ENCODE data around the gene CHST8. TPM values are rescaled to one million over a fixed set of nuclear protein-coding genes. Genes with fewer than 3 reads are reported as not detected.

The CHST8 gene
- total and polyA plus RNA-seq, 4 donors, result 3.3 to 17.7 (median 10.5) TPM

DNA sequence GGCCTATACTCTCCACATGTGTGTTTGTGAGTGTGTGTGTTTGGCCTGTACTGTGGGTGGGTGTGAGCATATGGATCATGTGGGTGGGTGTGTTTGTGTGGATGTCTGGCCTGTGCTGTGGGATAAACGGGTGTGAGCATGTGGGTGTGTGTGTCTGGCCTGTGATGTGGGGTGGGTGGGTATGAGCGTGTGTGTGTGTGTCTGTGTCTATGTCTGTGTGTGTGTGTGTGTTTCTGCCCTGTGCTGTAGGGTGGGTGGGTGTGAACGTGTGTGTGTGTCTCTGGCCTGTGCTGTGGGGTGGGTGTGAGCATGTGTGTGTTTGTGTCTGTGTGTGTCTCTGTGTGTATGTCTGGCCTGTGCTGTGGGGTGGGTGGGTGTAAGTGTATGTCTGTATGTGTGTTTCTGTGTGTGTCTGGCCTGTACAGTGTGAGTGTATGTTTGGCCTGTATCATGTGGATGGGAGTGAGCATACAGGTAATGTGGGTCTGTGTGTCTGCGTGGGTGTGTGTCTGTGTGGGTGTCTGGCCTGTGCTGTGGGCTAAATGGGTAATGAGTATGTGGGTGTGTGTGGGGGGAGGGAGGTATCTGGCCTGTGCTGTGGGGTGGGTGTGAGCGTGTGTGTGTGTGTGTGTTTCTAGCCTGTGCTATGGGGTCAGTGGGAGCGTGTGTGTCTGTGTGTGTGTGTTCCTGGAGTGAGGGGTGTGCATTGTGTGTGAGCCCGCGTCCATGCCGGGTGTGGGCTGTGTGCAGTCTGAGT lies 154.2 kb downstream of the CHST8 start:
- Histone ChIP-seq H3K27ac (ENCODE audit: low read depth, low read length) (no peak overlapping the region), H3K9me3 (ENCODE audit: control insufficient read depth, insufficient read depth, low read length) (no peaks in the 10 kb centered on the region), H3K4me3 (ENCODE audit: low read depth, low read length) (no peak overlapping the region), H3K27me3 (ENCODE audit: control insufficient read depth, insufficient read depth, low read length) (no peaks in the 10 kb centered on the region), H3K4me1 (ENCODE audit: control insufficient read depth, insufficient read depth, low read length) (peaks cover 36% of the 10 kb centered on the region), H3K36me3 (ENCODE audit: control insufficient read depth, insufficient read depth, low read length) (peaks cover 22% of the 10 kb centered on the region)
- no peak for DNase-seq (ENCODE audit: low read depth in 4 of 6, low spot score in 6 of 6)
- WGBS (ENCODE audit: insufficient coverage), result 85% methylated on average over 9 of the region's 9 CpGs

- WGBS (ENCODE audit: insufficient coverage), result 91% methylated on average over 8 of the region's 9 CpGs
- peaks cover 16% of the 10 kb centered on the region for H3K36me3 ChIP-seq (ENCODE audit: control insufficient read depth, insufficient read depth, low read length)
- no peak overlapping the region for H3K27ac ChIP-seq (ENCODE audit: low read depth, low read length)
- H3K4me3 ChIP-seq (ENCODE audit: low read depth, low read length), result no peak overlapping the region
- peaks cover 34% of the 10 kb centered on the region for H3K4me1 ChIP-seq (ENCODE audit: control insufficient read depth, insufficient read depth, low read length)
- no peaks in the 10 kb centered on the region for H3K27me3 ChIP-seq (ENCODE audit: control insufficient read depth, insufficient read depth, low read length)
- no peaks in the 10 kb centered on the region for H3K9me3 ChIP-seq (ENCODE audit: control insufficient read depth, insufficient read depth, low read length)
- DNase-seq (ENCODE audit: low read depth in 4 of 6, low spot score in 6 of 6), result no peak
These were observed 155.6 kb downstream of the CHST8 start for GRCh38 chr19:33777351-33777750.

DNA sequence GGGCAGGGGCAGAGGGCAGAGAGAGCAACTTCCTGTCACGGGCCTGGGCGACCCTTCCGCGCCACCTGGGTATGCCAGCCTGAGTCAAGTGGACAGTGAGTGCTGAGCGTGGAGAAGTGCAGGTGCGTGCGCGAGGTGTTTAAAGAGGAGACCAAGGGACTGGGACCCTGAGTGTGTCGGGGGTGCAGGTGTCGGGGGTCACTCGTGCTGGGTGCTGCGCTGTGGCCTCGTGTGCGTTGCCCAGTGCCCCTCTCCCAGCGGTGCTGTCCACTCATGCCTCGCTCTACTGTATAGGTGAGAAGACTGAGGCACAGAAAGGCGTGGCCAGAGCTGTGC lies 156.0 kb downstream of the CHST8 start:
- H3K4me1 ChIP-seq (ENCODE audit: control insufficient read depth, insufficient read depth, low read length), result peaks cover 34% of the 10 kb centered on the region
- H3K4me3 ChIP-seq (ENCODE audit: low read depth, low read length), result no peak overlapping the region
- DNase-seq (ENCODE audit: low read depth in 4 of 6, low spot score in 6 of 6), result no peak
- no peak overlapping the region for H3K27ac ChIP-seq (ENCODE audit: low read depth, low read length)
- H3K36me3 ChIP-seq (ENCODE audit: control insufficient read depth, insufficient read depth, low read length), result peaks cover 12% of the 10 kb centered on the region
- no peaks in the 10 kb centered on the region for H3K9me3 ChIP-seq (ENCODE audit: control insufficient read depth, insufficient read depth, low read length)
- 60% methylated on average over 17 of the region's 17 CpGs for WGBS (ENCODE audit: insufficient coverage)
- H3K27me3 ChIP-seq (ENCODE audit: control insufficient read depth, insufficient read depth, low read length), result no peaks in the 10 kb centered on the region

DNA sequence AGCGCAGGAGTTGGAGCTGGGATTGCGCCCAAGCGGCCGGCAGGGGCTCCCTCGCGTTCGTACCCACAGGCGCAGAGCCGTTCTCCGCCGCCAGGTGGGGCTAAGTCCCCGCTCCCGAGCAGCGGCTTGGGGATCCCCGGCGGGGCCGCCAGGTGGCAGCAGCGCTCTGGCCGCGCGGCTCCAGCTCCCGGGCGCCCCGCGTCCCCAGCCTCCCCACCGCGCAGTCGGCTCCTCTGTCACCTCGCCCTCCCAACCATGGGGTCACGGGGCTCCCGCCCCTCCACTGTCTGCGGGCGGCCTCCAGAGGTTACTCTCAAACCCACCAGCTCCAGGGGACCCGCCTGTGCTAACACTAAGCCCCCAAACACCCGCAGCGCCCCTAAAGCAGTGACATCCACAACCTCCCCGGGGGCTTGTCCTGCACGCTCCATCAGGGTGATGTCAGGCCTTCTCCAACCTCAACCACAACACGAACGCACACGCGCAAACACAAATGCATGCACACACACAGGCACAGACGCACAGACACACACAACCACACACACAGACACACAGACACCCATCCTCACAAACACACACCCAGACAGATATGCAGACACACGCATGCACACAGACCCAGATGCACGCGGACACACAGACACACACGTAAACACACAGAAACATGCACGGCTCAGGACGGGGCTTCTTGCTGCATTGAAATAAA lies 156.5 kb downstream of the CHST8 start:
- peaks cover 7% of the 10 kb centered on the region for H3K36me3 ChIP-seq (ENCODE audit: control insufficient read depth, insufficient read depth, low read length)
- peak in 4 of 6 donors; percentile 63 to 92 (median 78) for DNase-seq (ENCODE audit: low read depth in 4 of 6, low spot score in 6 of 6)
- H3K27ac ChIP-seq (ENCODE audit: low read depth, low read length), result no peak overlapping the region
- peaks cover 34% of the 10 kb centered on the region for H3K4me1 ChIP-seq (ENCODE audit: control insufficient read depth, insufficient read depth, low read length)
- 16% methylated on average over 48 of the region's 49 CpGs for WGBS (ENCODE audit: insufficient coverage)
- no peak overlapping the region for H3K4me3 ChIP-seq (ENCODE audit: low read depth, low read length)
- H3K27me3 ChIP-seq (ENCODE audit: control insufficient read depth, insufficient read depth, low read length), result no peaks in the 10 kb centered on the region
- H3K9me3 ChIP-seq (ENCODE audit: control insufficient read depth, insufficient read depth, low read length), result no peaks in the 10 kb centered on the region

- H3K27ac ChIP-seq (ENCODE audit: low read depth, low read length), result no peak overlapping the region
- H3K9me3 ChIP-seq (ENCODE audit: control insufficient read depth, insufficient read depth, low read length), result no peaks in the 10 kb centered on the region
- H3K36me3 ChIP-seq (ENCODE audit: control insufficient read depth, insufficient read depth, low read length), result no peaks in the 10 kb centered on the region
- DNase-seq (ENCODE audit: low read depth in 4 of 6, low spot score in 6 of 6), result no peak
- H3K4me3 ChIP-seq (ENCODE audit: low read depth, low read length), result no peak overlapping the region
- WGBS (ENCODE audit: insufficient coverage), result 94% methylated on average over 4 of the region's 7 CpGs
- no peaks in the 10 kb centered on the region for H3K27me3 ChIP-seq (ENCODE audit: control insufficient read depth, insufficient read depth, low read length)
- peaks cover 34% of the 10 kb centered on the region for H3K4me1 ChIP-seq (ENCODE audit: control insufficient read depth, insufficient read depth, low read length)
These were observed 158.1 kb downstream of the CHST8 start for GRCh38 chr19:33779849-33780248.

DNA sequence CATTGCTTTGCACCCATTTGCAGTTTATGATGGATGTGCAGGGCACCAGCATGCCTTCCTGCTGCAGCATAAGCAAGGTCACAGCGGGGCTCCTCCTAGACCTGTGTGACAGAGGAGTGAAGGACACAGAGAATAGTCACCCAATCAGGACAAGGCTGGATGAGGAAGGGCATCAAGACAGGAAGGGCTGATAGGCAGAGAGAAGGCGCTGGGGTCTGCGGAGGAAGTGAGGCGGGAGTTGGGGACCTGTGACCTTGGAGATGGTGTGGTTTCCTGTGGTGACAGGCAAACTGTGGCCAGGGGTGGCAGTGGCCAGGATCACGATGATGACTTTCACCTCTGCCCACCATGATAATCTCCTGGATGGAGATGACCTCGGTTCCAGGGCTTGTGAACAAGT lies 158.5 kb downstream of the CHST8 start:
- no peaks in the 10 kb centered on the region for H3K27me3 ChIP-seq (ENCODE audit: control insufficient read depth, insufficient read depth, low read length)
- peaks cover 34% of the 10 kb centered on the region for H3K4me1 ChIP-seq (ENCODE audit: control insufficient read depth, insufficient read depth, low read length)
- H3K36me3 ChIP-seq (ENCODE audit: control insufficient read depth, insufficient read depth, low read length), result no peaks in the 10 kb centered on the region
- no peaks in the 10 kb centered on the region for H3K9me3 ChIP-seq (ENCODE audit: control insufficient read depth, insufficient read depth, low read length)
- DNase-seq (ENCODE audit: low read depth in 4 of 6, low spot score in 6 of 6), result no peak
- WGBS (ENCODE audit: insufficient coverage), result 70% methylated on average over 3 of the region's 6 CpGs
- H3K4me3 ChIP-seq (ENCODE audit: low read depth, low read length), result no peak overlapping the region
- H3K27ac ChIP-seq (ENCODE audit: low read depth, low read length), result no peak overlapping the region

DNA sequence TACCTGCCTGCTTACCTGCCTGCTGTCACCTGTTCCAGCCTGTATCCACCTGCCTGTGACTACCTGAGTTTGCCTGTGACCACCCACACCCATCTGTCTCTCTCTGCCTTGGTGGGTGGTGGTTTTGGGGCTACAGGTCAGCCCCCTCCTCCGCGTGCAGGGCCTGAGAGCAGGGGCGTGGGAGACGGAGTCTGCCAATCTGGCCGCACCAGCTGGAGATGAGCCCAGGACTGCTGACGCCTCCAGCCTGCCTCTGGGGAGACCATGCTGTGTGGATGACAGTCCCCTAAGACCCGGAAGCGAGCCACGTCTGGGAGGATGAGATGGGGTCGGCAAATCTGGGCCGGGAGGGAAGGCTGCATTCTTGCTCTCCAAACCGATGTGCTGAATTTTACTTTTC lies 159.0 kb downstream of the CHST8 start:
- WGBS (ENCODE audit: insufficient coverage), result 47% methylated on average over 9 of the region's 12 CpGs
- H3K36me3 ChIP-seq (ENCODE audit: control insufficient read depth, insufficient read depth, low read length), result no peaks in the 10 kb centered on the region
- H3K27me3 ChIP-seq (ENCODE audit: control insufficient read depth, insufficient read depth, low read length), result no peaks in the 10 kb centered on the region
- H3K4me1 ChIP-seq (ENCODE audit: control insufficient read depth, insufficient read depth, low read length), result peaks cover 34% of the 10 kb centered on the region
- H3K4me3 ChIP-seq (ENCODE audit: low read depth, low read length), result no peak overlapping the region
- no peak overlapping the region for H3K27ac ChIP-seq (ENCODE audit: low read depth, low read length)
- peak in 1 of 6 donors; percentile 42 for DNase-seq (ENCODE audit: low read depth in 4 of 6, low spot score in 6 of 6)
- no peaks in the 10 kb centered on the region for H3K9me3 ChIP-seq (ENCODE audit: control insufficient read depth, insufficient read depth, low read length)

- Histone ChIP-seq H3K27ac (ENCODE audit: low read depth, low read length) (no peak overlapping the region), H3K36me3 (ENCODE audit: control insufficient read depth, insufficient read depth, low read length) (no peaks in the 10 kb centered on the region), H3K27me3 (ENCODE audit: control insufficient read depth, insufficient read depth, low read length) (no peaks in the 10 kb centered on the region), H3K4me3 (ENCODE audit: low read depth, low read length) (no peak overlapping the region), H3K9me3 (ENCODE audit: control insufficient read depth, insufficient read depth, low read length) (no peaks in the 10 kb centered on the region), H3K4me1 (ENCODE audit: control insufficient read depth, insufficient read depth, low read length) (peaks cover 34% of the 10 kb centered on the region)
- no peak for DNase-seq (ENCODE audit: low read depth in 4 of 6, low spot score in 6 of 6)
- 69% methylated on average over 13 of the region's 15 CpGs for WGBS (ENCODE audit: insufficient coverage)
These were observed 159.7 kb downstream of the CHST8 start for GRCh38 chr19:33781415-33781935.

DNA sequence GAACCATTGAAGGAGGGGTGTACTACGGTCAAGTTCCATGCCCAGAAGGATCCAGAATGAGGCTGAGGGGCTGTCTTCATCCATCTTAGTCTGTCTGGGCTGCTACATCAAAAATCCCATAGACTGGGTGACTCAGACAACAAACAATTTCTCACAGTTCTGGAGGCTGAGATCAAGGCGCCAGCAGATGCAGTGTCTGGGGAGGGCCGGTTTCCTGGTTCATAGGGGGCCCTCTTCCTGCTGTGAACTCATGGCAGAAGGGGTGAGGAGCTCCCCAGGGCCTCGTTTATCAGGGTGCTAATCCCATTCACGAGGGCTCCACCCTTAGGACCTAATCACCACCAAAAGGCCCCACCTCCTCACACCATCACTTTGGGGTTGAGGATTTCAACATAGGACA lies 160.2 kb downstream of the CHST8 start:
- H3K9me3 ChIP-seq (ENCODE audit: control insufficient read depth, insufficient read depth, low read length), result no peaks in the 10 kb centered on the region
- H3K4me3 ChIP-seq (ENCODE audit: low read depth, low read length), result no peak overlapping the region
- H3K4me1 ChIP-seq (ENCODE audit: control insufficient read depth, insufficient read depth, low read length), result peaks cover 34% of the 10 kb centered on the region
- no peaks in the 10 kb centered on the region for H3K27me3 ChIP-seq (ENCODE audit: control insufficient read depth, insufficient read depth, low read length)
- H3K27ac ChIP-seq (ENCODE audit: low read depth, low read length), result no peak overlapping the region
- DNase-seq (ENCODE audit: low read depth in 4 of 6, low spot score in 6 of 6), result no peak
- H3K36me3 ChIP-seq (ENCODE audit: control insufficient read depth, insufficient read depth, low read length), result no peaks in the 10 kb centered on the region
- WGBS (ENCODE audit: insufficient coverage), result 78% methylated on average over 3 of the region's 5 CpGs

DNA sequence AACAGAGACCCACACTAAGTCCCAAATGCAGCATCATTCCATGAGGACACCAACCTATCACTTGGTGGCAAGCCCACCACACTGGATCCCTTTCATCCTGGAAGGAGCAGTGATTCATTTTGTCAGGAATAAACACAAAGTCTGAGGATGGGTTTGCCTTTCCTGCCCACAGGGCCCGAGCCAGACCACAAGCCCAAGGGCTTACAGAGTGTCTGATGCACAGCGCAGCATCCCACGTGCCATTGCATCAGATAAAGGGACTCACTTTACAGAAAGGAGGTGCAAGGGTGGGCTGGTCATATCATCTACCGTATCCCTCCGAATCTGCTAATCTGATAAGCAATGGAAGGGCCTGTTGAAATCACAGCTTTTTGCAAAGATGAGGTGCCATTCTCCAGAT lies 162.7 kb downstream of the CHST8 start:
- no peak overlapping the region for H3K4me3 ChIP-seq (ENCODE audit: low read depth, low read length)
- 91% methylated on average over 5 of the region's 5 CpGs for WGBS (ENCODE audit: insufficient coverage)

More for the DNA sequence above, 162.7 kb downstream of the CHST8 start:
- Histone ChIP-seq H3K27me3 (ENCODE audit: control insufficient read depth, insufficient read depth, low read length) (no peaks in the 10 kb centered on the region), H3K27ac (ENCODE audit: low read depth, low read length) (no peak overlapping the region), H3K4me1 (ENCODE audit: control insufficient read depth, insufficient read depth, low read length) (peaks cover 14% of the 10 kb centered on the region), H3K9me3 (ENCODE audit: control insufficient read depth, insufficient read depth, low read length) (no peaks in the 10 kb centered on the region), H3K36me3 (ENCODE audit: control insufficient read depth, insufficient read depth, low read length) (no peaks in the 10 kb centered on the region)
- DNase-seq (ENCODE audit: low read depth in 4 of 6, low spot score in 6 of 6), result no peak

All from spinal cord (tissue), 10 donors.